Osteocyte (in vitro differentiated cells): ENCODE data around the gene TSFM. TPM values are rescaled to one million over a fixed set of nuclear protein-coding genes. Genes with fewer than 3 reads are reported as not detected.
A peak's percentile ranks its signal among the peaks of the same experiment; 100 is the strongest.

Experiments
- DNase-seq: peaks from one replicate; pipeline ENCODE4 v3.0.0; 2021; ENCODE audit warnings: mixed read lengths; ENCODE audit not compliant: unreplicated experiment; ENCODE audit errors: extremely low spot score
- H3K27ac Mint-ChIP-seq: one replicate; pipeline ENCODE4 v1.8.0; 2021; ENCODE audit warnings: mild to moderate bottlenecking, mixed read lengths; ENCODE audit not compliant: unreplicated experiment
- H3K27me3 Mint-ChIP-seq: one replicate; pipeline ENCODE4 v1.8.0; 2021; ENCODE audit warnings: mixed read lengths; ENCODE audit not compliant: unreplicated experiment
- H3K36me3 Mint-ChIP-seq: one replicate; pipeline ENCODE4 v1.8.0; 2021; ENCODE audit warnings: mixed read lengths; ENCODE audit not compliant: unreplicated experiment
- H3K4me1 Mint-ChIP-seq: one replicate; pipeline ENCODE4 v1.8.0; 2021; ENCODE audit warnings: mixed read lengths; ENCODE audit not compliant: unreplicated experiment
- H3K4me3 Mint-ChIP-seq: one replicate; pipeline ENCODE4 v1.8.0; 2021; ENCODE audit warnings: mild to moderate bottlenecking, moderate library complexity, mixed read lengths; ENCODE audit not compliant: unreplicated experiment
- H3K9me3 Mint-ChIP-seq: one replicate; pipeline ENCODE4 v1.8.0; 2021; ENCODE audit warnings: mixed read lengths; ENCODE audit not compliant: unreplicated experiment
- CTCF ChIP-seq: fragments of 200-600 bp; sonication (generic); IDR thresholded peaks from 2 replicates; pipeline ENCODE4 v1.5.0; 2021; ENCODE audit warnings: antibody characterized with exemption, mild to moderate bottlenecking, moderate library complexity
- total RNA-seq: library from RNA; stranded (reverse); gene quantifications from 2 replicates; pipeline ENCODE4 v1.2.1, GENCODE V29; 2021

The TSFM gene
- total RNA-seq, 1 donor from 2014 or later: 28.5 TPM

- peak overlapping the region; percentile 58 for H3K27ac Mint-ChIP-seq
- no peak for DNase-seq
- H3K9me3 Mint-ChIP-seq: no peaks in the 10 kb centered on the region
- H3K4me3 Mint-ChIP-seq: no peak overlapping the region
- H3K4me1 Mint-ChIP-seq: no peaks in the 10 kb centered on the region
- no peak for TF ChIP-seq CTCF
- H3K27me3 Mint-ChIP-seq: no peaks in the 10 kb centered on the region
- H3K36me3 Mint-ChIP-seq: peaks cover 9% of the 10 kb centered on the region
These were observed 31.6 kb downstream of the TSFM start for GRCh38 chr12:57813971-57814772.

- TF ChIP-seq CTCF: no peak
- Mint-ChIP-seq H3K4me3 (no peak overlapping the region), H3K4me1 (no peaks in the 10 kb centered on the region), H3K36me3 (peaks cover 11% of the 10 kb centered on the region), H3K27ac (no peak overlapping the region), H3K27me3 (no peaks in the 10 kb centered on the region), H3K9me3 (no peaks in the 10 kb centered on the region)
- no peak for DNase-seq
These were observed 32.8 kb downstream of the TSFM start for GRCh38 chr12:57815177-57816000.

GRCh38 chr12:57816001-57816854 lies 33.6 kb downstream of the TSFM start:
- TF ChIP-seq CTCF: no peak
- Mint-ChIP-seq H3K27me3 (no peaks in the 10 kb centered on the region), H3K9me3 (no peaks in the 10 kb centered on the region), H3K27ac (no peak overlapping the region), H3K36me3 (peaks cover 18% of the 10 kb centered on the region), H3K4me3 (no peak overlapping the region), H3K4me1 (no peaks in the 10 kb centered on the region)
- no peak for DNase-seq

GRCh38 chr12:57816855-57817151 lies 34.2 kb downstream of the TSFM start:
- no peak for DNase-seq
- no peaks in the 10 kb centered on the region for H3K27me3 Mint-ChIP-seq
- no peak for TF ChIP-seq CTCF
- H3K36me3 Mint-ChIP-seq: peaks cover 23% of the 10 kb centered on the region
- H3K4me3 Mint-ChIP-seq: no peak overlapping the region
- H3K27ac Mint-ChIP-seq: no peak overlapping the region
- H3K9me3 Mint-ChIP-seq: no peaks in the 10 kb centered on the region
- H3K4me1 Mint-ChIP-seq: no peaks in the 10 kb centered on the region
